Activated T-helper 1 cell treated with anti-CD3 and anti-CD28 coated beads, Interleukin-2, amount 50 U/mL, for 16 hours (primary cell): Measurements from ENCODE around the gene NFILZ.

Experiments used
- DNase-seq, 2 donors: peaks; one replicate each; pipeline ENCODE4 v3.0.0-alpha.2; 2020; ENCODE audit warnings: low read depth in 1 of 2, low spot score in 1 of 2

NFILZ gene

GRCh38 chr19:8641221-8641907 lies 10.9 kb downstream of the NFILZ start:
- no peak for DNase-seq

DNA sequence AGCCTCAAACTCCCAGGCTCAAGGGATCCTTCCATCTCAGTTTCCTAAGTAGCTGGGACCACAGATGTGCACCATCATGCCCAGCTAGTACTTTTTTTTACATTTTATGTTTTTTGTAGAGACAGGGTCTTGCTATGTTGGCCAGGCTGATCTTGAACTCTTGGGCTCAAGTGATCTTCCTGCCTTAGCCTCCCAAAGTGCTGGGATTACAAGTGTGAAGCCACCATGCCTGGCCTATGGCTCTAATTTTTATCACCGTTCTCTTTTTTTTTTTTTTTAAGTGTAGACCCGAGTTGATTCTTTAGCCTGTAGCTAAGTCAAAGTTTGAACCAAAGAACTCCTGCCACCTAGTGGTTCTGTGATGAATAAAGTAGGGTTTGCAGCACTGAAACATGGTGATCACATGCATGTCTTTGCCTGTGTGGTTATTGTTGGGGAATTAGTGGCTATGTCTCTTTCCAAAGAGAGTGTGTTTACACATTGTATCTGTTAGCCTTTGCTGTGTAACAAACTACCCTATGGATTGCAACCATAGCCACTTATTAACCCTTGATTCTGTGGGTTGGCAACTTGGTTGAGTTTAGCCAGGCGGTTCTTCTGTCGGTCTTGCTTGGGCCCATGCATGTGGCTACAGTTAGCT lies 11.6 kb downstream of the NFILZ start:
- DNase-seq: no peak

DNA sequence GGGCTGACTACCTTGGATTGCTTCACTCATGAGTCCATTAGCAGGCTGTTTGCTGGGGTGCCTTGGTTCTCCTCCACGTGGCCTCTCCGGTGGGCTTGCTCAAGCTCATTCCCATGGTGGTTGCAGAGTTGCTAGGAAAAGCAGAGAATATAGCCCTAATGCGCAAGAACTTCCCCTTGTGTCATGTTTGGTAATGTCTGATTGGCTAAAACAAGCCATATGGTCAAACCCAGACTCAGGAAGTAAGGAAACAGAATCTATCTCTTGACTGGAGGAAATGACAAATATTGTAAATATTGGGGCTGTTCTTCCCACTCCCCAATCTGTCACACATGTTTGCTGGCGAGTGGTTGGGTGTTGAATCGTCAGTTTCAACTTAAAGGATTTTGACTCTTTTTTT lies 12.1 kb downstream of the NFILZ start:
- DNase-seq: no peak

GRCh38 chr19:8643860-8644653 lies 13.6 kb downstream of the NFILZ start:
- DNase-seq: no peak

- DNase-seq: no peak
Measured at GRCh38 chr19:8648240-8648639, 17.8 kb downstream of the NFILZ start.

- peak; percentile 52 to 57 for DNase-seq
Measured at GRCh38 chr19:8654591-8655339, 24.3 kb downstream of the NFILZ start.

- DNase-seq: peak in 1 of 2 donors; percentile 10
Measured at GRCh38 chr19:8655340-8655709, 24.9 kb downstream of the NFILZ start.

DNA sequence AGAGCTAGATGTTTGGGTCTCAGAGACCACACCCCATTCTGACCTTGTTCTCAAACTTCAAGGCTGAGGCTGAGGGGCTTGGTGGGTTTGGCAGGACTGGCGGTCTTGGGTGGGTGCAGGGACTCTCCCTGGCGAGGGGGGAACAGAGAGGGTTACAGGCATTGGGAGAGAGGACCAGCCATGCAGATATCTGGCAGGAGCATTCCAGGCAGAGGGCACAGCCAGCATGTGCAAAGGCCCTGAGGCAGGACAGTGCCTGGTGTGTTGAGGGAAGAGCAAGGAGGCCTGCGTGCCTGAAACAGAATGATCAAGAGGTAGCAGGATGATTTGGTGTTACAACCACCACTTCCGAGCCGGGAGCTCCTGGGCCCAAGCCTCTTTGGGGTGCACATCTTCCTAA lies 27.4 kb downstream of the NFILZ start:
- no peak for DNase-seq

- DNase-seq: no peak
Measured at GRCh38 chr19:8659905-8660304, 29.5 kb downstream of the NFILZ start.

DNA sequence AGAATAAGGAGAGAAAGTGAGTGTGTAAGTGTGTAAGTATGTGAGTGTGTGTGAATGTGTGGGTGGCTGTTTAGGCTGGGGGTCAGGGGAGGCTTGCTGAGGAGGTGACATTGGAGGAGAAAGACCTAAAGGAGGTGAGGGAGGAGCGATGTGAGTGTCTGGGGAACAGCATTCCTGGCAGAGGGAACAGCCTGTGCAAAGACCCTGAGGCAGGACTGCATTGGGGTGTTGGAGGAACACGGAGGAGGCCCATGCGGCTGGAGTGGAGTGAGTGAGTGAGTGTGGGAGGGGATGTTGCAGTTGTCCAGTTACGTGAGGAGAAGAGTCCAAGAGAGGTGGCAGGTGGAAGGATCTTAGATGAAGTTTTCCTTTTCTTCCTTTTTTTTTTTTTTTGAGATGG lies 31.8 kb downstream of the NFILZ start:
- DNase-seq: no peak

- no peak for DNase-seq
Measured at GRCh38 chr19:8663920-8664670, 33.7 kb downstream of the NFILZ start.

DNA sequence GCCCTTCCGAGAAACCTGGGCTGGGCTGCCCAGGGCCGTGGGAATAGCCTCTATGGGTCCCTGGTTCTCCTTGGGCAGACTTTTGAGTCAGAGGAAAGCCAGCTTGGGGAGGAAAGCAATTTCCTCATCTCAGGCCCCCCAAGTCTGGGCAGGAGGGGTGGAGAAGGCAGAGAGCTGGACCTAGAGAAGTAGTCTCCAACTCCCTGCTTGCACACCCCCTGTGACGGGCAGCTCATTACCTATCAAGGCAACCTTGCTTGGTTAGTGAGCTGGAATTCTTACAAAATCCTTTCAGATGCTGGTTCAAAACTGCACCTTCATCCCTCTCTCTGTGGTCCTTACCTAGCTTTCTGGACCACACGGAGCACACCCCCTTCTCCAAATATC lies 34.2 kb downstream of the NFILZ start:
- DNase-seq: no peak

- DNase-seq: no peak
Measured at GRCh38 chr19:8665468-8666213, 35.2 kb downstream of the NFILZ start.

GRCh38 chr19:8666814-8667405 lies 36.5 kb downstream of the NFILZ start:
- no peak for DNase-seq

GRCh38 chr19:8673276-8673891 lies 43.0 kb downstream of the NFILZ start:
- DNase-seq: no peak

- no peak for DNase-seq
Measured at GRCh38 chr19:8675066-8675465, 44.6 kb downstream of the NFILZ start.

DNA sequence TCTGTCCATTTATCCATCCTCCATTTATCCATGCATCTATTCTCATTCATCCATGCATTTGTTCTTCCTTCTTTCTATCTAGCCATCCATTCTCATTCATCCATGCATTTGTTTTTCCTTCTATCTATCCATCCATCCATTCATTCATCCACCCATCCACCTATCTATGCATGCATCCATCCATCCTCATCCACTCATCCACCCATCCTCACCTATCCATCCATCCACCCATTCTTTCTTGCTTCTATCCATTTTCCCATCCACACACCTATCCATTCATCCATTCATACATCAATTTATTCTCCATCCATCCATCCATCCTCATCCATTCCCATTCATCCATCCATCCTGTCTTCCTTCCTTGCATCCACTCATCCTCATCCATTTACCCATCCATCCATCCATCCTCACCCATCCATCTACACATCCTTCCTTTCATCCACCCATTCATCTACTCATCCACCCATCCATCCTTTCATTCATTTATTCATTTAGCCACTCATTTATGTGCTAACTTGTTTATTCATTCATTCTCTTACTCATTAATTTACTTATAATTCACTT lies 47.9 kb downstream of the NFILZ start:
- no peak for DNase-seq
